K562 (cell line): ENCODE measurements around the gene MYO10. TPM values are rescaled to one million over a fixed set of nuclear protein-coding genes. Genes with fewer than 3 reads are reported as not detected.

Source experiments
- ATAC-seq: fragments of 200-7000 bp; cut with Tn5 transposase; 3 replicates; pipeline ENCODE4 v1.9.1; 2020; ENCODE audit warnings: moderate library complexity
- BruUV-seq: library from RNA; stranded (reverse); fragments of 400-500 nt; replicated peaks from 2 replicates; lab custom pipeline; 2021; lab: Mats Ljungman, UMichigan
- CTCF ChIA-PET: fragments of 300-600 bp; formaldehyde crosslinking; extraction: SDS; loops from one replicate; lab custom pipeline; 2021; ENCODE audit warnings: low intra/inter-chr PET ratio; lab: Yijun Ruan, JAX
- POLR2A ChIA-PET: fragments of 300-600, 350-650 bp; sonication (Branson Sonifier 250); formaldehyde crosslinking; extraction: SDS; loops from one replicate; lab custom pipeline; 2021; ENCODE audit warnings: antibody characterized with exemption, inconsistent platforms; lab: Yijun Ruan, JAX
- DNase-seq, 4 experiments: peaks; one replicate each; pipeline versions ENCODE4 v3.0.0 to v3.0.0-alpha.2; 2011 to 2018; ENCODE audit warnings: low spot score in 3 of 4, mixed read lengths in 3 of 4; ENCODE audit errors: extremely low read depth in 1 of 4
- FAIRE-seq: peaks from 2 replicates; lab custom pipeline; 2011; peaks lifted over from hg19 to GRCh38; lab: Jason Lieb, UNC
- H2AFZ ChIP-seq: 2 replicates; pipeline ENCODE4 v1.6.0; 2011; ENCODE audit warnings: low read depth, low read length, control low read depth, inconsistent platforms
- H3K27ac ChIP-seq: fragments of 200-600 bp; 3 replicates; pipeline ENCODE4 v1.8.0; 2011; ENCODE audit warnings: low read depth, mild to moderate bottlenecking, control low read depth, inconsistent platforms, low read length, moderate library complexity, mixed read lengths; ENCODE audit errors: extremely low read depth
- H3K27me3 ChIP-seq, 2 experiments: fragments of 300-600 bp in 1 of 2; 2 replicates in 1 of 2; 3 replicates in 1 of 2; pipeline versions ENCODE4 v1.6.0 to v1.8.0; 2011; ENCODE audit warnings: inconsistent platforms in 2 of 2, low read length in 2 of 2, mild to moderate bottlenecking in 1 of 2, mixed read lengths in 1 of 2, moderate library complexity in 1 of 2; ENCODE audit not compliant: control insufficient read depth in 2 of 2, insufficient read depth in 2 of 2
- H3K36me3 ChIP-seq: fragments of 300-600 bp; 3 replicates; pipeline ENCODE4 v1.8.0; 2011; ENCODE audit warnings: mild to moderate bottlenecking, low read length, inconsistent platforms; ENCODE audit not compliant: control insufficient read depth, insufficient read depth
- H3K4me1 ChIP-seq, 2 experiments: fragments of 200-600 bp in 1 of 2; replicated peaks in 1 of 2; 2 replicates in 1 of 2; 3 replicates in 1 of 2; pipeline versions ENCODE4 v1.5.1 to v1.8.0; 2011; ENCODE audit warnings: inconsistent platforms in 2 of 2, low read length in 2 of 2, mild to moderate bottlenecking in 1 of 2, mixed read lengths in 1 of 2, moderate library complexity in 1 of 2; ENCODE audit not compliant: control insufficient read depth in 2 of 2, insufficient read depth in 2 of 2
- H3K4me2 ChIP-seq: 2 replicates; pipeline ENCODE4 v1.6.1; 2011; ENCODE audit warnings: low read length, control low read depth, inconsistent platforms, mixed read lengths; ENCODE audit not compliant: insufficient read depth
- H3K4me3 ChIP-seq: fragments of 200-600 bp; sonication (generic), shearing (Covaris generic); 2 replicates; pipeline ENCODE4 v1.5.1; 2016; ENCODE audit warnings: control low read depth, inconsistent platforms
- H3K79me2 ChIP-seq: fragments of 200-600 bp; 3 replicates; pipeline ENCODE4 v1.8.0; 2011; ENCODE audit warnings: low read length, inconsistent platforms; ENCODE audit not compliant: control insufficient read depth, insufficient read depth
- H3K9ac ChIP-seq, 2 experiments: 2 replicates each; pipeline versions ENCODE4 v1.6.0 to v1.6.1; 2011; ENCODE audit warnings: low read depth in 2 of 2, low read length in 2 of 2, control low read depth in 1 of 2, inconsistent platforms in 1 of 2, mild to moderate bottlenecking in 1 of 2, mixed read lengths in 1 of 2; ENCODE audit not compliant: insufficient read depth in 1 of 2
- H3K9me1 ChIP-seq: one replicate; pipeline ENCODE4 v1.6.0; 2011; ENCODE audit warnings: inconsistent platforms, mild to moderate bottlenecking, low read length, moderate library complexity; ENCODE audit not compliant: control insufficient read depth, insufficient read depth
- H3K9me3 ChIP-seq: replicated peaks from 2 replicates; pipeline ENCODE4 v1.5.1; 2011; ENCODE audit warnings: low read depth, low read length, inconsistent platforms; ENCODE audit not compliant: control insufficient read depth, insufficient read depth
- H4K20me1 ChIP-seq: replicated peaks from 2 replicates; pipeline ENCODE4 v1.6.1; 2011; ENCODE audit warnings: low read length, inconsistent platforms, mixed read lengths; ENCODE audit not compliant: control insufficient read depth, insufficient read depth
- GABPB1 ChIP-seq: sonication (generic); formaldehyde crosslinking; IDR thresholded peaks from 2 replicates; pipeline ENCODE4 v1.8.0; 2022; ENCODE audit warnings: mild to moderate bottlenecking, missing genetic modification reagents
- MYC ChIP-seq, 2 experiments: fragments of 250-450 bp in 1 of 2; sonication (Bioruptor Pico) in 1 of 2; IDR thresholded peaks; 2 replicates each; pipeline versions ENCODE4 v1.5.1 to v1.6.1; 2012 to 2021; ENCODE audit warnings: low read depth in 2 of 2, borderline replicate concordance in 1 of 2, improper control_type of control experiment in 1 of 2, low read length in 1 of 2, mild to moderate bottlenecking in 1 of 2, moderate library complexity in 1 of 2
- SOX6 ChIP-seq: fragments of 450-650 bp; IDR thresholded peaks from 2 replicates; pipeline ENCODE4 v1.6.1; 2014; ENCODE audit warnings: mild to moderate bottlenecking
- WGBS: fragments of 100-300 bp; shearing (Covaris generic); methylation state at CpG from one replicate; pipeline ENCODE4 v1.1.6; 2016; ENCODE audit warnings: low coverage, mixed read lengths; ENCODE audit not compliant: insufficient coverage; ENCODE audit errors: missing lambda C conversion rate; 5-methylcytosine and 5-hydroxymethylcytosine counted together
- in situ Hi-C: fragments of 300-500 bp; cut with MboI; formaldehyde crosslinking; loops from 4 replicates; pipeline ENCODE4 v1.15.0; 2018; ENCODE audit warnings: inconsistent platforms, mixed read lengths
- intact Hi-C: fragments of 100-400 bp; cut with micrococcal nuclease; formaldehyde crosslinking; loops from 2 replicates; pipeline ENCODE4 v1.14.2; 2022
- polyA plus RNA-seq, 8 experiments: library from polyadenylated mRNA; depleted of rRNA in 4 of 8; stranded (reverse) in 5 of 8; unstranded in 3 of 8; fragments of >200 nt; fragmentation: Nextera tagmentation in 2 of 8; fragmentation: Illumina TruSeq in 1 of 8; extraction: Ambion mirVana in 2 of 8; extraction: Trizol in 1 of 8; gene quantifications; 2 replicates each; pipeline versions ENCODE4 v1.2.1 to v1.2.3, GENCODE V29; 2011 to 2014; ENCODE audit warnings: inconsistent platforms in 1 of 8, missing spikeins in 1 of 8
- total RNA-seq, 7 experiments: library from RNA; depleted of rRNA in 6 of 7; stranded (reverse); fragments of >200 nt in 6 of 7; fragmentation: Illumina TruSeq in 2 of 7; extraction: Trizol in 2 of 7; gene quantifications; 2 replicates each; pipeline versions ENCODE4 v1.2.1 to v1.2.3, GENCODE V29; 2011 to 2021; ENCODE audit warnings: low replicate concordance in 1 of 7
- TF ChIP-seq, protein P1 (sequence below): fragments of 450-650 bp; formaldehyde crosslinking; IDR thresholded peaks from 2 replicates; pipeline ENCODE4 v1.4.0; 2020; ENCODE audit warnings: mild to moderate bottlenecking, moderate library complexity
- TF ChIP-seq, protein P2 (sequence below), 2 experiments: IDR thresholded peaks; 2 replicates each; pipeline ENCODE4 v1.6.1; 2011; ENCODE audit warnings: borderline replicate concordance in 1 of 2, control low read depth in 1 of 2, low read depth in 1 of 2, low read length in 1 of 2, mild to moderate bottlenecking in 1 of 2, mixed read lengths in 1 of 2, moderate library complexity in 1 of 2; ENCODE audit not compliant: insufficient read depth in 1 of 2, insufficient read length in 1 of 2, poor library complexity in 1 of 2, severe bottlenecking in 1 of 2; ENCODE audit errors: extremely low read depth in 1 of 2

The MYO10 gene
- total and polyA plus RNA-seq, 9 of the 15 experiments (the other 6 are each of a cell fraction or from before 2014, with no cell fraction given): 0.04 to 0.24 TPM; not detected in 7

DNA sequence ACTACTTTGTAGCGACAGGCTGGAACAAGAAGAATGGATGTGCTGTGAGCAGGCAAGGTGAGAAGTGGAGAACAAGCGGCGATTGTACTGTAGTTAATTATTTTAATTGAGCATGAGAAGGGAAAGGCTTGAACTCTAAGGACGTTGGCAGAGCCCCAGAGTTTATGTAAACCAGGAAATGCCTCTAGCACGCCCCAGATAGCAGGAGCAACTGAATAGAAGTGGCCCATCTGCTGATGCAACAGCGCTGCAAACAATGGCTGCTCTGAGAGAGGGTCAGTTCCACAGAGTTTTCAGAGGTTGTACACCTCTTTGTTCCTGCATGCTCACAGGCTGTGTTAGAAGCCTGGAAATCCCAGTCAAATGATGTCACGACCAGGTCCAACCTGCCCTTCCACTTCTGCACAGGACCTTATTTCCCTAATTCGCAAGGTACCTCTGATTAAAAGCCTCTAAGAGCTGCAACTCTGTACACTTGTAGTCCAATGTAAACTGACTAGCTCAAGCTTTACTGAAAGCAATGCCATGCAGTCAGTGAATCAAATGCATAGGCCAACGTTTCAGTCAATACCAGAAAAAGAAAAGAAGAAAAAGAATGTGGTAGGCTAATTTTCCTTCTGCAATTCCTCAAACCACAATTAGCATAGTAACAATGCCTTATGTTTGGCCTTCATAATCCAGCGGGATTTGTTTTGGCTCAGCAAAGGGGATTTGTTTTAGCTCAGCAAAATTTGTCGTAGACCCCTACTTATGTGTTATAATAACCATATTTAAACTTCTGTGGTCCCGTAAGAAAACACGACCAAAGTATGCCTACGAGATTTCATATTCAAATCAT is 199.7 kb downstream of the MYO10 start (continued):
- TF ChIP-seq, protein P1, sequence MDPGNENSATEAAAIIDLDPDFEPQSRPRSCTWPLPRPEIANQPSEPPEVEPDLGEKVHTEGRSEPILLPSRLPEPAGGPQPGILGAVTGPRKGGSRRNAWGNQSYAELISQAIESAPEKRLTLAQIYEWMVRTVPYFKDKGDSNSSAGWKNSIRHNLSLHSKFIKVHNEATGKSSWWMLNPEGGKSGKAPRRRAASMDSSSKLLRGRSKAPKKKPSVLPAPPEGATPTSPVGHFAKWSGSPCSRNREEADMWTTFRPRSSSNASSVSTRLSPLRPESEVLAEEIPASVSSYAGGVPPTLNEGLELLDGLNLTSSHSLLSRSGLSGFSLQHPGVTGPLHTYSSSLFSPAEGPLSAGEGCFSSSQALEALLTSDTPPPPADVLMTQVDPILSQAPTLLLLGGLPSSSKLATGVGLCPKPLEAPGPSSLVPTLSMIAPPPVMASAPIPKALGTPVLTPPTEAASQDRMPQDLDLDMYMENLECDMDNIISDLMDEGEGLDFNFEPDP (CRISPR knock-in tag): no peak
- peak; percentile 32; the same call in 1 of the 2 replicates for TF ChIP-seq SOX6
- TF ChIP-seq MYC (IDR thresholded peaks at IDR 0.05; ENCODE audit: low read depth, low read length): peak; percentile 58
- no peak for TF ChIP-seq MYC (CRISPR knock-in tag; IDR thresholded peaks at IDR 0.05; ENCODE audit: borderline replicate concordance, low read depth)

DNA sequence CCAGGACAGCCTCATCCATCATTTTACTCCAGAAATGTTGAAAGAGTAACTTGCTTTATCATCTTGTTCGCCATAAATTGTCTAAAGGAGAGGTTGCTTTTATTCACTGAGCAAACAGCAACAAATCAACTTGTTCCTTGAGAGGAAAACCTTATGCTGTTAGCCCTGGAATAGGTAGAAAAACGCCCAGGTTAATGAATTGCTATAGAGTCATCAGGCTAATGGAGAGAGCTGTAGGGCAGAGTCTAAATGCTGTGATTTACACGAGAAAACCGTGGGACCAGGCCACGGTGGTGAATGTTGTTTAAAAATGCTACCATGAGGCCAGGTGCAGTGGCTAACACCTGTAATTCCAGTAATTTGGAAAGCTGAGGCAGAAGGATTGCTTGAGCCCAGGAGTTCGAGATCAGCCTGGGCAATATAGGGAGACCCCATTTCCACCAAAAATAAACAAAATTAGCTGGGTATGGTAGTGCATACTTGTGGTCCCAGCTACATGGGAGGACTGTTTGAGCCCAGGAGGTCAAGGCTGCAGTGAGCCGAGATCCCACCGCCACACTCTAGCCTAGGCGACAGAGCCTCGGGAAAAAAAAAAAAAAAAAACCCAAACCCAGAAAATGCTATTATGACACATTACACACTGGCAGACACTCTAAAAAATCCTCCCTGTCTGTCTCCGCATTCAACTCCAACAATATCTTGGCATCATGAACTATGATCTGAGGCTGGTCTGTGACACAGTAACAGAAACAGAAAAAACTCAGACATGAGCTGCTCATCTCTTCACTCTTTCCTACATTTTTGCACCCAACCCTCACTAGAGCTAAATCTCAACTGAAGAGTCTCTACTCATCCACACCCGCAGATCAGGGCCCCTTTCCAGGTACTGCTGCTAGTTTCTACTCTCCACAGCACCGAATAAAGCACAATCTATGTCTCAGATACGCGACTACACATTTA is 200.7 kb downstream of the MYO10 start:
- FAIRE-seq (no peak), ATAC-seq (no peak; the same call in 2 of the 3 replicates), DNase-seq (no peak)
- ChIA-PET CTCF (no interaction called here), POLR2A (no interaction called here)
- no peak overlapping the region for H3K9ac ChIP-seq
- peaks cover 0 to 14% of the 10 kb centered on the region in 2 experiments; a peak in 1 of 5 replicates for H3K27me3 ChIP-seq
- H3K36me3 ChIP-seq: no peaks in the 10 kb centered on the region
- H3K4me1 ChIP-seq: no peaks in the 10 kb centered on the region
- 12% methylated on average over 11 of the region's 15 CpGs for WGBS
- no peak overlapping the region for H3K4me3 ChIP-seq
- no peak overlapping the region for H2AFZ ChIP-seq
- no peaks in the 10 kb centered on the region for H3K9me1 ChIP-seq
- no peaks in the 10 kb centered on the region for H3K9me3 ChIP-seq
- no peak overlapping the region for H3K4me2 ChIP-seq
- H3K27ac ChIP-seq: no peak overlapping the region
- no peaks in the 10 kb centered on the region for H4K20me1 ChIP-seq
- no peak for TF ChIP-seq GABPB1 (CRISPR knock-in tag)
- TF ChIP-seq, protein P2, sequence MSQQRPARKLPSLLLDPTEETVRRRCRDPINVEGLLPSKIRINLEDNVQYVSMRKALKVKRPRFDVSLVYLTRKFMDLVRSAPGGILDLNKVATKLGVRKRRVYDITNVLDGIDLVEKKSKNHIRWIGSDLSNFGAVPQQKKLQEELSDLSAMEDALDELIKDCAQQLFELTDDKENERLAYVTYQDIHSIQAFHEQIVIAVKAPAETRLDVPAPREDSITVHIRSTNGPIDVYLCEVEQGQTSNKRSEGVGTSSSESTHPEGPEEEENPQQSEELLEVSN (IDR thresholded peaks at IDR 0.05; ENCODE audit: borderline replicate concordance in 1 of 2, extremely low read depth in 1 of 2, insufficient read depth in 1 of 2, insufficient read length in 1 of 2, low read depth in 1 of 2, low read length in 1 of 2, poor library complexity in 1 of 2, severe bottlenecking in 1 of 2): no peak
- H3K79me2 ChIP-seq: no peaks in the 10 kb centered on the region
- intact Hi-C loops: no loop called here
- BruUV-seq: no TSS peak
- in situ Hi-C loops: no loop called here
